NCI-H1048 (cell line): Measurements from ENCODE around the gene REXO1.
A peak's percentile ranks its signal among the peaks of the same experiment; 100 is the strongest.
"Not testable (repeated sequence)": the region's sequence is repeated elsewhere in the genome, so short reads cannot be mapped to it uniquely, and the experiment has no call there.

ENCODE experiments used
- DNase-seq: peaks from one replicate; lab custom pipeline; 2025; lab: John Stamatoyannopoulos, UW

Gene REXO1

DNA sequence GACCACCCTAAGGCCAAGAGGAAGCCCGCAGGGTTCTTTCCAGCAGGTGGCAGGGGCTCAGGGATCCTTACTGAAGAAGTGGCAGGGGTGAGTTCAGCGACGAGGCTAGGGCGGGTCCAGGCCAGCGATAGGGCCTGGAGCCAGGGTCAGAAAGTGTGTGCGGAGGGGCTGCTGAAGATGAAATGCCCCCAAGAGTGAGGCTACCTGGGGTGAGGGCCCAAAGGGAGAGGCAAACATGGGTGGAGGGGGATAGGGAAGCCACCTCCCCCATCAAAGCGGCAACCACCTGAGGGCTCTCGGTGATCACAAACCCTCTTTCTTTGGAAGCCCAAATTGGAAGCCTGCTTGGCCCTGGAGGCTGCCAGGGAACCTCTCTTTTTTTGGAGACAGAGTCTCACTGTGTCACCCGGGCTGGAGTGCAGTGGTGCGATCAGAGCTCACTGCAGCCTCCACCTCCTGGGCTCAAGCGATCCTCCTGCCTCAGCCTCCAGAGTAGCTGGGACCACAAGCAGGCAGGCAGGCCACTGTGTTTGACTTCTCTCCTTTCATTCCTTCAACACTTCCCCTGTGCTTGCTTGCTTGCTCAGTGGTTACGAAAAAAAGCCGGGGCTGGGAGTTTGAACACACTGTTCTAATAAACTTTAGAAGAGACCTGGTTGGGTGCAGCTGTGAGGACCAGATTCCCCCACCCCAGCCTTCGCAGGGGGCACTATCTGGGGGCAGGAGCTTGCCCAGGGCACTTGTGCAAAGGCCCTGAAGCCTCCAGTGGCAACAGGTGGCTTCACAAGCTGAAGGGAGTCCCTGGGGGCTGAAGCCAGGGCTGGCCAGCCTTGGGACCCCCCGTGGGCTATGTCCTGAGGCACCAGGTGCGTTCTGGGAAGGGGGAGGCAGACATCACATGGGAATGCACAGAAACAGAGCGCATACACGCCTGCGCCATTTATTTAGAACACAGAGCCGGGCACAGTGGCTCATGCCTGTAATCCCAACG is 34.8 kb downstream of the REXO1 start:
- DNase-seq: no peak

- DNase-seq: peak; percentile 98
Observed at GRCh38 chr19:1812426-1813191, 35.7 kb downstream of the REXO1 start.

GRCh38 chr19:1811942-1812425 is 36.3 kb downstream of the REXO1 start, which contains the start of gene ATP8B3:
ATP8B3 (minus strand) TSS chr19:1812276; CDS start chr19:1811736, 540 bp downstream.
- no peak for DNase-seq

- DNase-seq: no peak
Observed at GRCh38 chr19:1811472-1811894, 36.8 kb downstream of the REXO1 start.

DNA sequence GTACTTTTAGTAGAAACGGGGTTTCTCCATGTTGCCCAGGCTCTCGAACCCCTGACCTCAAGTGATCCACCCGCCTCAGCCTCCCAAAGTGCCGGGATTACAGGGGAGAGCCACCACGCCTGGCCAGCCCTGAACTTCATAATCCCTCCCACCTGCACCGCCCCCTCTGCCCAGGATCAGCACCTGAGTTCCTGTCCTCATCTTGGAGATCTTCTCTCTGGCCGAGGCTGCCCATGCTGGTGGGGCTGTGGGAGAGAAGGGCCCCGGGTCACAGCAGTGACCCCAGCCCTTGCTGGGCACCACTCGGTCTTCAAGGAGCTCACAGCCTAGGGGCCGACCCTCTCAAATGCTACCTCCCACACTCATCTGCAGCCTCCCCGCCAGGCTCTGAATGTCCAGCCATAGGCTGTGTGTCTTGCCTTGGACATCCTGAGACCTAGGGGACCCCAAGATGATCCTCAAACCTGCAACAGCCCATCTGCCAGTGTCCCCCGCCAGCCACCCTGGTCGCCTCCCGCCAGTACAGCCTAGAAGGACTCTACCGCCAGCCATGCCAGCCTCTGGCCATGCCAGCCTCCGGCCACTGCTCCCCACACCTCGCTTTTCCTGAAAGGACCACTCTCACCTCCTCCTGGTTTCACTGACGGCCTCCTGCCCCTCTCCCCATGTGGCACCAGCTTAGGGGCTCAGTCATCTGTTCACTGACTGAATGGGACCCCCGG is 37.7 kb downstream of the REXO1 start:
- no peak for DNase-seq

DNA sequence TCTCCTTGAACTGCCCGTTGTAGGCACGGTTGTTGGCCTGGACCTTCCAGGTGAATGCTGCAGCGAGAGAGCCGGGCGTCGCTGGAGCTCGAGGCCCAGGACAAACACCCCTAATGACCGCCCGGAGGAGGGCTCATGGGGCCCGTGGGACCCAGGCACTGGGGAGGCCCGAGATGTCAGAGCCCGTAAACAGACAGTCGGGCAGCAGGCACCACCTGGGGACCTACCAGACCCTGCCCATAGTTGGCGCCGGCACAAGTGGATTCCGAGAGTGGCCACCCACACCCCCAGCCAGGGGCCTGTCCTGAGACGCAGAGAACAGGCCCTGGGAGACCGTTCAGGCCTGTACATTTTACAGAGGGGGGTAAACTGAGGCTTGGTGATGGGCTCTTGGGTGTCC is 38.6 kb downstream of the REXO1 start:
- no peak for DNase-seq

- DNase-seq: no peak
Observed at GRCh38 chr19:1808395-1808731, 39.9 kb downstream of the REXO1 start.

GRCh38 chr19:1807695-1808394 is 40.4 kb downstream of the REXO1 start:
- no peak for DNase-seq

DNA sequence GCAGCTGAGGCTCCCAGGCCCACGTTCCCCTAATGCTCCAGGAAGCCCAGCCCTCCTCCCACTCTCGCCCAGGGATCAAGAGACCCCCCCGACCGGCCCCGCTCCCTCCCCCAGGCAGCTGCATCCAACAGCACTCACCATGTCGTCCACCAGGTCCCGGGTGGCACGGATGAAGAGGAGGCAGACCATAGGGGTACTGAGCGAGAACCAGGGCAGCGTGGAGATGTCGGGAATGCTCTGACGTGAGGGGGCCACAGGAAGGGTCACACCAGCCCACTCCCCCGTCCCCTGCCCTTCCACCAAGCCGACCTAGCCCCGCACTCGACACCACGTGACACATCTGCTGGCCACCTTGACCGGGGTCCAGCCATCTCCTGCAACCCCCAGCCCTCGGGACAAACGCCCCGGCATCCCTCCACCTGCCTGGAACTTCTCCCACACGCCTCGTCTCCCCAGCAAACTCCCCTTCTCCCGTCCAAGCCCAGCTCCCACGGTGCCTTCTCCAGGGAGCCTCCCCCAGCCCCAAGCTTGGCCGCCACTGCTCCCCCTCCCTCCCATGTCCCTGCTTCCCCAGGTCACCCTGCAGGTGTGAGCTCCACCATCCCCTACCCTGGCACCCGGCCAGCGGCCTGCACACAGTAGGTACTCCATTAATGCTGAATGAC is 41.1 kb downstream of the REXO1 start:
- DNase-seq: no peak

GRCh38 chr19:1806184-1807029 is 41.9 kb downstream of the REXO1 start:
- no peak for DNase-seq

DNA sequence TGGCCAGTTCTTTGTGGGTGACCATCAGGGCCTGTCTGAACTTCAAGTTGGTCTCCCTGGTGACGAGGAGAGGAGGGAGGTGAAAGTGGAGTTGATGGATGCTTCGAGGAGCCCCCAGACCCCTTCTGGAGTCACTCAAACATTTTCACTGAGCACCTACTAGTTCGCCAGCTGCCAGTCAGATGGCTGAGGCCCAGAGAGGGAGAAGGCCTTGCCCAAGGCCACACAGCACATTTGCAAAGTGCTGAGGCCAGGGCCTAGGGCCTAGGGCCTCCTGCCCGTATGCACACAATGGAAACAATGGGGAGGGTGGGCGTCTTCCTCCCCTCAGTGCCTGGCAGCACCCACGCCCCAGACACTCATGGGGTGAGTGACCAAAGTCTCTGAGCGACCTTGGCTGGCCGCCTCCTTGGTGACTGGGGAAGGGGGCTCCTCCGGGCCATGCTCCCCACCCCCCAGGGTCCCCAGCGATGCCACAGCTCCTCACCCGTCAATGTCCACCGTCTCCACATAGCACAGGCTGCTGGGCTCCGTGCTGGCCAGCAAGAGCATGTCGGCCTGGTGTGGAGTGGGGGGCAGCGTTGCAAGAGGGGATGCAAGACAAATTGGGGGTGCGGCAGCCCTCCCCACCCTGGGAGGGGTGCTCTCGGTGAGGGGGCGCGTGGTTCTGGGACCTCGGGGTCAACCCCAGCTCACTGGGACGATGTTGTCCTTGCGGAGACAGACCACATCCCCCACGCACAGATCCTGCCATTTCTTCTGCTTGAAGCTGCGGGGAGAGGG is 42.7 kb downstream of the REXO1 start:
- DNase-seq: no peak

DNA sequence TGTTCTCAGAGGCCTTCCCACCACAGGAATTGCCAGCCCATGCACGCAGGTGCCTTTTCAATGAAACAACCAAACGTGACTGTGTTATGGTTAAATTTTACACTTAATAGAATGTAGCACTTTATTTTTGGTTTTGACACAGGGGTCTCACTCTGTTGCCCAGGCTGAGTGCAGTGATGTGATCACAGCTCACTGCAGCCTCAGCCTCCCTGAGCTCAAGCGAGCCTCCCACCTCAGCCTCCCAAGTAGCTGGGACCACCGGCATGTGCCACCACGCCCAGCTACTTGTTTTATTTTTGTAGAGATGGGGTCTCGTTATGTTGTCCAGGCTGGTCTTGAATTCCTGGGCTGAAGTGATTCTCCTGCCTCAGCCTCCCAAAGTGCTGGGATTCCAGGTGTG is 43.4 kb downstream of the REXO1 start:
- no peak for DNase-seq

GRCh38 chr19:1799695-1800342 is 48.5 kb downstream of the REXO1 start:
- DNase-seq: no peak

GRCh38 chr19:1797313-1797712 is 51.0 kb downstream of the REXO1 start:
- not testable (repeated sequence) for DNase-seq

DNA sequence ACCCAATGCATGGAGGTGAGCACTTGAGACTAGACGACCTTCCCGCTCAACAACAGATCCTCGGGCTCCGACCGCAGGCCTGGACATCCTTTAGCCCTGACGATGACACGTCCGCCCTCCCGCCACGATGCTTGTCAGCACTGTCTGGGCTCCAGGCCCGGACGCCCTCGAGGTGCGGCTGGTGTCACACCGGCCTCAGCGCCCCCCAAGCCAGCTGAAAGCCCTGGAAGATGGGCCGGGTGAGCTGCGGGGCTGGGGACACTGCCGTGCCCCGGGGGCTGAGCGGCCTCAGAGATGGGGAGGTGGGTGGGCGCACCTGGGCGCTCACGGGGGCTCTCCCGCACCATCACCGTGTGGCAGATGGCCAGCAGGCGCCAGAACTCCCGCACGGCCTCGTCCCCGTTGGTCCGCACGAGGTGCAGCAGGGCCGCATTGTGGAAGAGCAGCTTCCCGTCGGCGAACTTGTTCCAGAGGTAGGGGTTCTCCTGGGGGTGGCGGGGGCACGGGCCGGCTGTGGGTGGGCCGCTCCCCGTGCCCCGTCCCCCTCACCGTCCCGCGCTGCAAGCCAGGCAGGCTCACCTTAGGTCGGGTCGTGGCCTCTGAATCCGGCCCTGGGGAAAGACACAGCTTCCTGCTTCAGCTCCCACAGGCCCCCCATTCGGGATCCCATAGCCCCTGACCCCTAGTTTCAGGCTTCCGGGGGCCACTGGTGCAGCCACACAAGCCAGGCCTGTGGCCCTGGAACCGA is 51.7 kb downstream of the REXO1 start:
- DNase-seq: no peak

- no peak for DNase-seq
Observed at GRCh38 chr19:1794424-1795172, 53.7 kb downstream of the REXO1 start.

DNA sequence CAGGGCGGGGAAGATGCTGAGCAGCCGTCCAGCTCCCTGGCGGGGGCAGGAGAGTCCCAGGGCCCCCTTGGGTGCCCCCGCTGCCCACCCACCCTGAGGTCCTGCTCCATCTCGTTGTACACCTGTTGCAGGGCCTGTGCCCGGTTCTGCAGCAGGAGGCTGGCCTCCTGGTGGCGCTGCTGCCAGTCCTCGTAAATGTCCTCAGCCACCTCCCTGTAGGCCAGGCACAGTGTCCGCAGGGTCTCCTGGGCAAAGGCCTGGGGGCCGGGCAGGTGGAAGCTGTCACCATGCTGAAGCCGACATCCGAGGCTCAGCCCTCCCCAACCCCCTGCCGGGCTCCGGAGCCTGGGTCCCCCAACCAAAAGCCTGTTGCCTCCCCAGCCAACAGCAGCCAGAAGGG is 56.4 kb downstream of the REXO1 start:
- no peak for DNase-seq
